GM18526 (cell line): Measurements from ENCODE around the gene HMGN1.

Experiments
- POLR2A ChIP-seq: IDR thresholded peaks from 3 replicates; pipeline ENCODE4 v1.6.1; 2011; ENCODE audit not compliant: insufficient read length; ENCODE audit errors: extremely low read depth

Gene HMGN1

GRCh38 chr21:39349211-39350093 is 564 bp upstream of the HMGN1 start:
- peak; percentile 65 for TF ChIP-seq POLR2A

GRCh38 chr21:39348040-39348354 is 891 bp downstream of the HMGN1 start:
- no peak for TF ChIP-seq POLR2A

GRCh38 chr21:39347537-39347936 is 1.4 kb downstream of the HMGN1 start:
- TF ChIP-seq POLR2A, result no peak

GRCh38 chr21:39346671-39347331 is 2.1 kb downstream of the HMGN1 start:
- TF ChIP-seq POLR2A, result no peak

- TF ChIP-seq POLR2A, result no peak
Observed at GRCh38 chr21:39346206-39346605, 2.7 kb downstream of the HMGN1 start.

- TF ChIP-seq POLR2A, result no peak
Observed at GRCh38 chr21:39345440-39345839, 3.4 kb downstream of the HMGN1 start.

GRCh38 chr21:39344848-39345247 is 4.0 kb downstream of the HMGN1 start:
- no peak for TF ChIP-seq POLR2A

- no peak for TF ChIP-seq POLR2A
Observed at GRCh38 chr21:39341249-39341923, 7.5 kb downstream of the HMGN1 start.

GRCh38 chr21:39340687-39341086 is 8.2 kb downstream of the HMGN1 start:
- TF ChIP-seq POLR2A, result no peak

GRCh38 chr21:39339231-39339630 is 9.7 kb downstream of the HMGN1 start:
- no peak for TF ChIP-seq POLR2A

- no peak for TF ChIP-seq POLR2A
Observed at GRCh38 chr21:39336457-39337008, 12.4 kb downstream of the HMGN1 start.

GRCh38 chr21:39334611-39335010 is 14.3 kb downstream of the HMGN1 start:
- no peak for TF ChIP-seq POLR2A

GRCh38 chr21:39332175-39332574 is 16.7 kb downstream of the HMGN1 start:
- TF ChIP-seq POLR2A, result no peak

GRCh38 chr21:39330001-39330400 is 18.9 kb downstream of the HMGN1 start:
- no peak for TF ChIP-seq POLR2A

GRCh38 chr21:39327727-39328126 is 21.2 kb downstream of the HMGN1 start:
- TF ChIP-seq POLR2A, result no peak
